ENCODE data around the gene GRK4. TPM values are rescaled to one million over a fixed set of nuclear protein-coding genes. Genes with fewer than 3 reads are reported as not detected.
"Not testable (repeated sequence)": the region's sequence is repeated elsewhere in the genome, so short reads cannot be mapped to it uniquely, and the experiment has no call there.

The GRK4 gene
- total RNA-seq, 1 experiment from 2014 or later, result 4.2 TPM

DNA sequence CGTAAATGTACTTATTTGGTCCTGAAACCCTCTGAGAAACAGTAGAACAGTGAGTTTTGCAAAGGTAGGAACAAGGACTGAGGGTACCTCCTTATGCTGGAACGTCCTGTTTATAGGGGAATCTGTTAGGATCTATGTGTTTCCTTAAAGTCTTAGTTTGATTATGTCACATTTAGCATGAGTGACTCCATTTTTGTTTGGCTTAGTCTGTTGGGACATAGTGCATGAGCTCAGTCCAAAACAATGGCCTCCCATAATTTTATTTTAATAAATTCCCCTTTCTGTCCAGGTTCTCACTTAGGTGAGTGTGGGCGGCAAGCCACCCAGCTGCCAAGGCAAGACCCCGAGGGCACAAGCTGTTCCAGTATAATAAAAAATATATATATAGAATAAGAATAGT, 83.3 kb downstream of the GRK4 start:
- in situ Hi-C loops (cut with HindIII; ENCODE audit: low sequenced_read_pairs), result no loop called here
- DNase-seq (ENCODE audit: low spot score), result no peak

- in situ Hi-C loops (cut with HindIII; ENCODE audit: low sequenced_read_pairs), result no loop called here
- peak; percentile 82 for DNase-seq (ENCODE audit: low spot score)
These were observed 84.3 kb downstream of the GRK4 start for GRCh38 chr4:3047464-3048286.

- in situ Hi-C loops (cut with HindIII; ENCODE audit: low sequenced_read_pairs); DNase-seq (ENCODE audit: low spot score): not testable (repeated sequence)
These were observed 87.9 kb downstream of the GRK4 start for GRCh38 chr4:3051141-3051897.

GRCh38 chr4:3054169-3054759, 90.9 kb downstream of the GRK4 start:
- in situ Hi-C loops (cut with HindIII; ENCODE audit: low sequenced_read_pairs), result no loop called here
- no peak for DNase-seq (ENCODE audit: low spot score)

- DNase-seq (ENCODE audit: low spot score), result no peak
- in situ Hi-C loops (cut with HindIII; ENCODE audit: low sequenced_read_pairs), result no loop called here
These were observed 96.6 kb downstream of the GRK4 start for GRCh38 chr4:3059943-3060342.

DNA sequence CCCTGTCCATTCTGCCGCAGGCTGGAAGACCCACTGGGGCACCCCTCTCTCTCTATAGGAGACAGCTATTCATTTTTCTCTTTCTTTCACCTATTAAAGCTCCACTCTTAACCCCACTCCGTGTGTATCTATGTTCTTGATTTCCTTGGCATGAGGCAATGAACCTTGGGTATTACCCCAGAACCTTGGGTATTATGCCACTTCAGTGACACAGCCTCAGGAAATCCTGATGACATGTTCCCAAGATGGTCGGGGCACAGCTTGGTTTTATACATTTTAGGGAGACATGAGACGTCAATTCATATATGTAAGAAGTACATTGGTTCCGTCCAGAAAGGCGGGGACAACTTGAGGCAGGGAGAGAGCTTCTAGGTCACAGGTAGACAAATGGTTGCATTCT, 97.6 kb downstream of the GRK4 start:
- in situ Hi-C loops (cut with HindIII; ENCODE audit: low sequenced_read_pairs), result no loop called here
- no peak for DNase-seq (ENCODE audit: low spot score)

DNA sequence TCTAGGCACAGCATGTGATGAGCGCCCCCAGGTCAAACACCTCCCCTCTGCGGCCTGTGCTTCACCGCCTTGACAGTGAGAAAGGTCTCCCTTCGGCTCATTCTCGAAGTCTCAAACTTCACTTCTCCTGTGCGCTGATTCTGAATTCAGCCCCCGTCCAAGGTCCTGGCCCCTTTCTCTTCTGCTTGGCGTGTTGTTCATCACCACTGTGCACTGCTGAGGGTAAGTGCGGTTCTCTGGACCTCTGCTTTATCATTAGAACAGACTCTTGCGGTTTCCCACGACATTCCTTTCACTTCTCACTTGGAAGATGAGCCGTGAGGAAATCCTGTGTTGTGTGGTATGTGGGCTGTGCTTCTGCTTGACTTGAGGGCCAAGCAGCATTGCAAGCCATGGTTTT, 99.1 kb downstream of the GRK4 start:
- in situ Hi-C loops (cut with HindIII; ENCODE audit: low sequenced_read_pairs), result no loop called here
- no peak for DNase-seq (ENCODE audit: low spot score)

DNA sequence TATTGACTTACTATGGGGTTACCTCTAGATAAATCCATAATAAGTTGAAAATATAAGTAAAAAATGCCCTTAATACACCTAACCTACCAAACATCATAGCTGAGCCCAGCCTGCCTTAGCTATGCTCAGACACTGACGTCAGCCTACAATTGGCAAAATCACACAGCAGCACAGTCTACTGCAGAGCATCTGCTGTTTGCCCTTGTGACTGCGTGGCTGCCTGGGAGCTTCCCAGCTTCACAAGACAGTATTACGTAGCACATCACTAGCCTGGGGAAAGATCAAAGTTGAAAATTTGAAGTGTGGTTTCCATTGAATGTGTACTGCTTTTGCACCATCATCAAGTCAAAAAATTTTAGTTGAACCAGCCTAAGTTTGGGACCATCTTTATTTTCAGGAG, 102.2 kb downstream of the GRK4 start:
- no peak for DNase-seq (ENCODE audit: low spot score)
- in situ Hi-C loops (cut with HindIII; ENCODE audit: low sequenced_read_pairs), result no loop called here

DNA sequence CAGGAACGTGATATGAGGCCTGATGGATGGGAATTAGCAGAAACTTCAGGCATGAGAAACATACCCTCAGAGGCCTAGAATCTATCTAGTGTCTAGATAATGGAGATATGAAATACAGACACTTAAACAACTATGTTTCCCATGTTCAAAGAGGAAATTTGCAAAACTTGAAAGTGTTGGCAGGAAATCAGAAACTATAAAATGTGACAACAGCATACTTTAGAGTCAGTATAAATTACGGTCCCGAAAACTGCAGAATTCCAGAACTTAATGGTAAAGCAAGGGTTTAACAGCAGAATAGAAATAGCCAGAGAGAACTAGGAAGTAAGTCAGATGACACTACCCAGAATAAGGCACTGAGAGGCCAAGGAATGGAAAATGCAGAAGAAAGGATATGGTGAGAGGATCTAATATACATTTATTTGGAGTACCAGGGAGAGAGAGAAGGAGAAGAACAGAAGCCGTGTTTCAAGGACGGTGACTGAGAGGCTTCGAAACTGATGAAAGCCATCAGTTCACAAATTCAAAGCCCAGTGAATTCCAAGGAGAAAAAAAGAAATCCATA, 103.5 kb downstream of the GRK4 start:
- in situ Hi-C loops (cut with HindIII; ENCODE audit: low sequenced_read_pairs), result no loop called here

GRCh38 chr4:3067473-3068001, 104.2 kb downstream of the GRK4 start:
- in situ Hi-C loops (cut with HindIII; ENCODE audit: low sequenced_read_pairs), result no loop called here
- peak; percentile 67 for DNase-seq (ENCODE audit: low spot score)

More for the DNA sequence above, 103.5 kb downstream of the GRK4 start:
- no peak for DNase-seq (ENCODE audit: low spot score)

DNA sequence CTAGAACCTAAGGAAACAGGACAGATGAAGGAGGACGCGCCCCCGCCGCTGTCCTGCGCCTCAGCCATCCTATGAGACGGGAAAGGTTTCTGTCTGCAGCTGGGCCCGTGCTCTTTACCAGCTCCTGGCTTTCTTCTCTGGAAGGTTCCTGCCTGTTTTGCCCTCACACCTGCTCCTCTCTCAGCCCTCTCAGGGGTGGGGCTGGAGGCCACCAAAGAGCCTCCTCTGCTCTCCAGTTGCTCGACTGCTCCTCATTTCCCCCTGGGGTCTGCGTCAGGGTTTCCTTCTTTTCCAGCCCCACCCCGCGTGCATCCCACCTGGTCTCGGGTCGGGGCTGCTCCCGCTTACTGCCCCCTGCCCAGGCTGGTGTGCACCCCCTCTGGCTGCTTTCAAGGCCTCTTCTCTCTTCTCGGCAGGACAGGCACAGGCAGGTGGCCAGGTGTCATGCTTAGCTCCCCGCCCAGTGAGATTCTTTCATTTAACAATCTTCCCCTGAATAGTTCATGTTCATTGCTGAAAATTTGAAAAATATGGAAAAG, 106.4 kb downstream of the GRK4 start:
- DNase-seq (ENCODE audit: low spot score), result no peak
- in situ Hi-C loops (cut with HindIII; ENCODE audit: low sequenced_read_pairs), result no loop called here

- no peak for DNase-seq (ENCODE audit: low spot score)
- in situ Hi-C loops (cut with HindIII; ENCODE audit: low sequenced_read_pairs), result no loop called here
These were observed 107.5 kb downstream of the GRK4 start for GRCh38 chr4:3070709-3071500.

GRCh38 chr4:3071811-3072210, 108.4 kb downstream of the GRK4 start:
- no peak for DNase-seq (ENCODE audit: low spot score)
- in situ Hi-C loops (cut with HindIII; ENCODE audit: low sequenced_read_pairs), result no loop called here

DNA sequence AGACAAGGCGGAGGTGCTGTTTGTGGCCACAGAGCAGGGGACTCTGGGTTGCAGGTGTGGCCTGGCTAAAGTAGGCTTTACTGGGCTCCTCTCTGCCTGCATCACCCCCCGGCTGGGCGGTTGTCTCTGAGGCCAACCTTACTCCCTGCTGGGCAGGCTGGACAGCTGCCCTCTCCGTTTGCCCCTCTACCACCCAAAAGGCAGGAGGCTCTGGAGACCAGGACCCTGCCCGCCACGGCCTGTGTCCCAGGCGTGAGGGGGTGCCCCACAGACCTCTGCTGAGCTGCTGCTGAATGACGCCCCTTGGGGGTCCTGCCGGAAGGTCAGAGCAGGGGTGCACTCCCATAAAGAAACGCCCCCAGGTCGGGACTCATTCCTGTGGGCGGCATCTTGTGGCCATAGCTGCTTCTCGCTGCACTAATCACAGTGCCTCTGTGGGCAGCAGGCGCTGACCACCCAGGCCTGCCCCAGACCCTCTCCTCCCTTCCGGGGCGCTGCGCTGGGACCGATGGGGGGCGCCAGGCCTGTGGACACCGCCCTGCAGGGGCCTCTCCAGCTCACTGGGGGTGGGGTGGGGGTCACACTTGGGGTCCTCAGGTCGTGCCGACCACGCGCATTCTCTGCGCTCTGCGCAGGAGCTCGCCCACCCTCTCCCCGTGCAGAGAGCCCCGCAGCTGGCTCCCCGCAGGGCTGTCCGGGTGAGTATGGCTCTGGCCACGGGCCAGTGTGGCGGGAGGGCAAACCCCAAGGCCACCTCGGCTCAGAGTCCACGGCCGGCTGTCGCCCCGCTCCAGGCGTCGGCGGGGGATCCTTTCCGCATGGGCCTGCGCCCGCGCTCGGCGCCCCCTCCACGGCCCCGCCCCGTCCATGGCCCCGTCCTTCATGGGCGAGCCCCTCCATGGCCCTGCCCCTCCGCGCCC, 110.0 kb downstream of the GRK4 start:
- in situ Hi-C loops (cut with HindIII; ENCODE audit: low sequenced_read_pairs), result no loop called here
- peak; percentile 19 for DNase-seq (ENCODE audit: low spot score)

- DNase-seq (ENCODE audit: low spot score), result peak; percentile 95
- in situ Hi-C loops (cut with HindIII; ENCODE audit: low sequenced_read_pairs), result no loop called here
These were observed 110.9 kb downstream of the GRK4 start, which contains the start of the genes HTT and HTT-AS for GRCh38 chr4:3074078-3074845. Gene HTT (plus strand): TSS chr4:3074681. CDS start chr4:3074826, 145 bp downstream. Gene HTT-AS (minus strand): TSS chr4:3074538.

DNA sequence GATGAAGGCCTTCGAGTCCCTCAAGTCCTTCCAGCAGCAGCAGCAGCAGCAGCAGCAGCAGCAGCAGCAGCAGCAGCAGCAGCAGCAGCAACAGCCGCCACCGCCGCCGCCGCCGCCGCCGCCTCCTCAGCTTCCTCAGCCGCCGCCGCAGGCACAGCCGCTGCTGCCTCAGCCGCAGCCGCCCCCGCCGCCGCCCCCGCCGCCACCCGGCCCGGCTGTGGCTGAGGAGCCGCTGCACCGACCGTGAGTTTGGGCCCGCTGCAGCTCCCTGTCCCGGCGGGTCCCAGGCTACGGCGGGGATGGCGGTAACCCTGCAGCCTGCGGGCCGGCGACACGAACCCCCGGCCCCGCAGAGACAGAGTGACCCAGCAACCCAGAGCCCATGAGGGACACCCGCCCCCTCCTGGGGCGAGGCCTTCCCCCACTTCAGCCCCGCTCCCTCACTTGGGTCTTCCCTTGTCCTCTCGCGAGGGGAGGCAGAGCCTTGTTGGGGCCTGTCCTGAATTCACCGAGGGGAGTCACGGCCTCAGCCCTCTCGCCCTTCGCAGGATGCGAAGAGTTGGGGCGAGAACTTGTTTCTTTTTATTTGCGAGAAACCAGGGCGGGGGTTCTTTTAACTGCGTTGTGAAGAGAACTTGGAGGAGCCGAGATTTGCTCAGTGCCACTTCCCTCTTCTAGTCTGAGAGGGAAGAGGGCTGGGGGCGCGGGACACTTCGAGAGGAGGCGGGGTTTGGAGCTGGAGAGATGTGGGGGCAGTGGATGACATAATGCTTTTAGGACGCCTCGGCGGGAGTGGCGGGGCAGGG, 111.7 kb downstream of the GRK4 start:
- peak; percentile 32 for DNase-seq (ENCODE audit: low spot score)
- in situ Hi-C loops (cut with HindIII; ENCODE audit: low sequenced_read_pairs), result no loop called here
